NCI-H774 (cell line): ENCODE measurements around the gene CLEC4G.
"Not testable (repeated sequence)": the region's sequence is repeated elsewhere in the genome, so short reads cannot be mapped to it uniquely, and the experiment has no call there.

Experiments used
- DNase-seq: peaks from one replicate; lab custom pipeline; 2025; lab: John Stamatoyannopoulos, UW

Gene CLEC4G

GRCh38 chr19:7732045-7732444 is at the start of gene CLEC4G:
Gene CLEC4G, minus strand, starts transcription at chr19:7732110. Its CDS starts 8 bp downstream, at chr19:7732102.
- no peak for DNase-seq

GRCh38 chr19:7781157-7781556 is 49.2 kb upstream of the CLEC4G start:
- DNase-seq: no peak

GRCh38 chr19:7779631-7780486 is 47.9 kb upstream of the CLEC4G start:
- DNase-seq: no peak

GRCh38 chr19:7778081-7778480 is 46.2 kb upstream of the CLEC4G start:
- DNase-seq: no peak

- DNase-seq: no peak
Observed at GRCh38 chr19:7775761-7776160, 43.9 kb upstream of the CLEC4G start.

GRCh38 chr19:7773841-7774240 is 41.9 kb upstream of the CLEC4G start:
- no peak for DNase-seq

- DNase-seq: no peak
Observed at GRCh38 chr19:7772752-7773291, 40.9 kb upstream of the CLEC4G start.

- DNase-seq: no peak
Observed at GRCh38 chr19:7771072-7771471, 39.2 kb upstream of the CLEC4G start.

- no peak for DNase-seq
Observed at GRCh38 chr19:7769171-7769570, 37.3 kb upstream of the CLEC4G start.

- no peak for DNase-seq
Observed at GRCh38 chr19:7767487-7767886, 35.6 kb upstream of the CLEC4G start.

GRCh38 chr19:7766535-7766934 is 34.6 kb upstream of the CLEC4G start:
- no peak for DNase-seq

GRCh38 chr19:7765043-7765442 is 33.1 kb upstream of the CLEC4G start:
- DNase-seq: not testable (repeated sequence)

- not testable (repeated sequence) for DNase-seq
Observed at GRCh38 chr19:7764157-7764556, 32.2 kb upstream of the CLEC4G start.

GRCh38 chr19:7763696-7764095 is 31.8 kb upstream of the CLEC4G start:
- no peak for DNase-seq

GRCh38 chr19:7762719-7763293 is 30.9 kb upstream of the CLEC4G start, which contains the start of gene CLEC4M:
Gene CLEC4M, plus strand, starts transcription at chr19:7763243. Its CDS starts 24 bp downstream, at chr19:7763267.
- DNase-seq: no peak

- DNase-seq: no peak
Observed at GRCh38 chr19:7759156-7759555, 27.2 kb upstream of the CLEC4G start.

GRCh38 chr19:7757358-7757757 is 25.4 kb upstream of the CLEC4G start:
- no peak for DNase-seq

- DNase-seq: no peak
Observed at GRCh38 chr19:7756258-7756657, 24.3 kb upstream of the CLEC4G start.

- DNase-seq: no peak
Observed at GRCh38 chr19:7751157-7751783, 19.4 kb upstream of the CLEC4G start.

GRCh38 chr19:7748756-7749155 is 16.8 kb upstream of the CLEC4G start:
- DNase-seq: no peak

- DNase-seq: no peak
Observed at GRCh38 chr19:7748171-7748570, 16.3 kb upstream of the CLEC4G start.
